ENCODE data around the gene FLT4.

The FLT4 gene

DNA sequence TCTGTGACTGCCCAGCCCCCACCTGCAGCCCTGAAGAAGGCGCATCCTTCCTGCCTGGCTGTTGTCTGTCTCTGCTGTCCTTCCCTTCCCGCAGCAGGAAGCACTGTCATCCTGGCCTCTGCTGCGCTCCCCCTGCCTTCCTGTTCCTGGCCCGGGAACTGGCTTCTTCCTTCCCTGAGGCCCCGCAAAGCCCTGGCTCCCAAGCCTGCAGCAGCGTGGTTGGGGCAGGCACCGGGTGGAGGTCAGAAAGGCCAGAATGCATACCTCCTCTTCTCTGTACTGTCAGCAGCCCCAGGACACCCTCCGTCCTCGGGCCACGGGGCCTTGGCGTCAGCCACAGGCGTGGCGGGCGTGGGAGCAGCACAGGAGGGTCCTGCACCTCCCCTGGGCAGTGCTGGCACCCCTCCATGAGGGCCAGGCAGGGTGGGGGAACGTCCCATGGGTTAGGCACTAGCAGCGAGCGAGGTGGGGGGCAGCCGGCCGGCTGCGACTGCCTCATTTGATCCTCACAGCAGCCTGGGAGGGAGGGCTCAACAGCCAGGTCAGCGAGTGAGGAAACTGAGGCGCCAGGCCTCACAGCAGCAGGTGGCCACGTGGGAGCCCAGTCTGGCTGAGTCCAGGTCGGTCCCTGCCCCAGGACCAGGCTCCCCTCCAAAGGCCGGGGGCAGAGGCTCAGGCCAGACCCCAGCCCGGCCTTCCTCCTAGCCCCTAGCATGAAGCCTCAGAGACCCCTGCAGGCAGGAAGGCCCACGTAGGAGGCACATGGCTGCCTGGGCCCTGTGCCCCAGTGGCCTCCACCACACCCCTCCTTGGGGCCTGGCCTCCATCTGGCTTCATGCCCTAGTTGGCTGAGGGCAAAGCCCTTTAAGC, 9.4 kb downstream of the FLT4 start:
- H3K9me3 ChIP-seq (ENCODE audit: control insufficient read depth, insufficient read depth, low read length): no peaks in the 10 kb centered on the region
- no peaks in the 10 kb centered on the region for H3K27me3 ChIP-seq (ENCODE audit: control insufficient read depth, insufficient read depth, low read length)
- H3K36me3 ChIP-seq (ENCODE audit: control insufficient read depth, insufficient read depth, low read length): no peaks in the 10 kb centered on the region
- H3K9ac ChIP-seq (ENCODE audit: low read depth, low read length): no peak overlapping the region
- no peaks in the 10 kb centered on the region for H3K4me1 ChIP-seq (ENCODE audit: control insufficient read depth, insufficient read depth, low read length)
- no peak overlapping the region for H3K4me3 ChIP-seq (ENCODE audit: low read depth, low read length)

- H3K9ac ChIP-seq (ENCODE audit: low read depth, low read length): no peak overlapping the region
- no peaks in the 10 kb centered on the region for H3K27me3 ChIP-seq (ENCODE audit: control insufficient read depth, insufficient read depth, low read length)
- no peak overlapping the region for H3K4me3 ChIP-seq (ENCODE audit: low read depth, low read length)
- H3K9me3 ChIP-seq (ENCODE audit: control insufficient read depth, insufficient read depth, low read length): no peaks in the 10 kb centered on the region
- no peaks in the 10 kb centered on the region for H3K36me3 ChIP-seq (ENCODE audit: control insufficient read depth, insufficient read depth, low read length)
- H3K4me1 ChIP-seq (ENCODE audit: control insufficient read depth, insufficient read depth, low read length): no peaks in the 10 kb centered on the region
These were observed 10.1 kb downstream of the FLT4 start for GRCh38 chr5:180639287-180639686.

GRCh38 chr5:180637962-180638680, 11.3 kb downstream of the FLT4 start:
- Histone ChIP-seq H3K9ac (ENCODE audit: low read depth, low read length) (no peak overlapping the region), H3K27me3 (ENCODE audit: control insufficient read depth, insufficient read depth, low read length) (no peaks in the 10 kb centered on the region), H3K36me3 (ENCODE audit: control insufficient read depth, insufficient read depth, low read length) (no peaks in the 10 kb centered on the region), H3K4me3 (ENCODE audit: low read depth, low read length) (no peak overlapping the region), H3K9me3 (ENCODE audit: control insufficient read depth, insufficient read depth, low read length) (no peaks in the 10 kb centered on the region), H3K4me1 (ENCODE audit: control insufficient read depth, insufficient read depth, low read length) (no peaks in the 10 kb centered on the region)

GRCh38 chr5:180636403-180637075, 12.9 kb downstream of the FLT4 start:
- Histone ChIP-seq H3K27me3 (ENCODE audit: control insufficient read depth, insufficient read depth, low read length) (no peaks in the 10 kb centered on the region), H3K9me3 (ENCODE audit: control insufficient read depth, insufficient read depth, low read length) (no peaks in the 10 kb centered on the region), H3K4me1 (ENCODE audit: control insufficient read depth, insufficient read depth, low read length) (no peaks in the 10 kb centered on the region), H3K9ac (ENCODE audit: low read depth, low read length) (no peak overlapping the region), H3K4me3 (ENCODE audit: low read depth, low read length) (no peak overlapping the region), H3K36me3 (ENCODE audit: control insufficient read depth, insufficient read depth, low read length) (no peaks in the 10 kb centered on the region)

DNA sequence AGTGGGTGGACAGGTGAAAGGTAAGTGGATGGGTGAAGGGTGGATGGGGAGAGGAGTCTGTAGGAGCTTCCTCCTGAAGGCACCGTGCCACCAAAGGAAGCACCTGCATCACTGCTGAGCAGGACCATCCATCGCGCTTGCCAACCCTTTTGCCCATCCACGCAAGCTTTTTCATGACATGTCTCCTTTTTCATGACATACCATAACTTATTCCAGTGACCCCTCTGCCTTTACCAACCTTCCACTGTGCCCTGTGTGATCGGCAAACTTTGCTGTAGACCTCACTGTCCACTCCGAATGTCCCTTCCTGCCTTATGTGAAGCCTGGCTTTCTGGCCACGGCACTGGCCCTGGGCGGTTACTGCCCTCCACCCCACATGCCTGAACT, 13.4 kb downstream of the FLT4 start:
- Histone ChIP-seq H3K9me3 (ENCODE audit: control insufficient read depth, insufficient read depth, low read length) (no peaks in the 10 kb centered on the region), H3K4me1 (ENCODE audit: control insufficient read depth, insufficient read depth, low read length) (no peaks in the 10 kb centered on the region), H3K27me3 (ENCODE audit: control insufficient read depth, insufficient read depth, low read length) (no peaks in the 10 kb centered on the region), H3K4me3 (ENCODE audit: low read depth, low read length) (no peak overlapping the region), H3K9ac (ENCODE audit: low read depth, low read length) (no peak overlapping the region), H3K36me3 (ENCODE audit: control insufficient read depth, insufficient read depth, low read length) (no peaks in the 10 kb centered on the region)

- H3K9ac ChIP-seq (ENCODE audit: low read depth, low read length): no peak overlapping the region
- H3K4me3 ChIP-seq (ENCODE audit: low read depth, low read length): no peak overlapping the region
- H3K4me1 ChIP-seq (ENCODE audit: control insufficient read depth, insufficient read depth, low read length): no peaks in the 10 kb centered on the region
- no peaks in the 10 kb centered on the region for H3K27me3 ChIP-seq (ENCODE audit: control insufficient read depth, insufficient read depth, low read length)
- no peaks in the 10 kb centered on the region for H3K36me3 ChIP-seq (ENCODE audit: control insufficient read depth, insufficient read depth, low read length)
- no peaks in the 10 kb centered on the region for H3K9me3 ChIP-seq (ENCODE audit: control insufficient read depth, insufficient read depth, low read length)
These were observed 15.9 kb downstream of the FLT4 start for GRCh38 chr5:180633283-180634177.

DNA sequence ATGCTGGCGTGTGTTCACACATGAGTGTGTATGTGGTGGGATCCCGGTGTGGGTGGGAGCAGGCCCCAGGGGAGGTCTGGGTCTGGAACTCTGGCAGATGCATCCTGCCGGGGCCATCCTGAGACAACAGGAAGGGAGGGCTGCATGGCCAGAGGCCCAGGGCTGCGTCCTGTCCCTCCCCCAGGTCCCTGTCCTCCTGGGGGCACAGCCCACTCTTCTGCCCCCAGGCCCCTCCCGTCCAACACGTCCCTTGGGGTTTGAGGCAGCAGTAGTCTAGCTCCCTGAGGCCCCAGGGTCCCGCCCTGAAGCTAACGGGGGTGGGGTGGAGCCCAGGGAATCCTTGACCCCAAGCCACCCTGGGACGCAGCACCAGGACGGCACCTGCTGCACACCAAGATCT, 16.6 kb downstream of the FLT4 start:
- H3K4me1 ChIP-seq (ENCODE audit: control insufficient read depth, insufficient read depth, low read length): no peaks in the 10 kb centered on the region
- no peak overlapping the region for H3K4me3 ChIP-seq (ENCODE audit: low read depth, low read length)
- no peaks in the 10 kb centered on the region for H3K9me3 ChIP-seq (ENCODE audit: control insufficient read depth, insufficient read depth, low read length)
- no peak overlapping the region for H3K9ac ChIP-seq (ENCODE audit: low read depth, low read length)
- H3K36me3 ChIP-seq (ENCODE audit: control insufficient read depth, insufficient read depth, low read length): no peaks in the 10 kb centered on the region
- H3K27me3 ChIP-seq (ENCODE audit: control insufficient read depth, insufficient read depth, low read length): no peaks in the 10 kb centered on the region

GRCh38 chr5:180631549-180632383, 17.6 kb downstream of the FLT4 start:
- no peaks in the 10 kb centered on the region for H3K27me3 ChIP-seq (ENCODE audit: control insufficient read depth, insufficient read depth, low read length)
- H3K4me3 ChIP-seq (ENCODE audit: low read depth, low read length): no peak overlapping the region
- no peak overlapping the region for H3K9ac ChIP-seq (ENCODE audit: low read depth, low read length)
- no peaks in the 10 kb centered on the region for H3K4me1 ChIP-seq (ENCODE audit: control insufficient read depth, insufficient read depth, low read length)
- H3K9me3 ChIP-seq (ENCODE audit: control insufficient read depth, insufficient read depth, low read length): no peaks in the 10 kb centered on the region
- no peaks in the 10 kb centered on the region for H3K36me3 ChIP-seq (ENCODE audit: control insufficient read depth, insufficient read depth, low read length)

DNA sequence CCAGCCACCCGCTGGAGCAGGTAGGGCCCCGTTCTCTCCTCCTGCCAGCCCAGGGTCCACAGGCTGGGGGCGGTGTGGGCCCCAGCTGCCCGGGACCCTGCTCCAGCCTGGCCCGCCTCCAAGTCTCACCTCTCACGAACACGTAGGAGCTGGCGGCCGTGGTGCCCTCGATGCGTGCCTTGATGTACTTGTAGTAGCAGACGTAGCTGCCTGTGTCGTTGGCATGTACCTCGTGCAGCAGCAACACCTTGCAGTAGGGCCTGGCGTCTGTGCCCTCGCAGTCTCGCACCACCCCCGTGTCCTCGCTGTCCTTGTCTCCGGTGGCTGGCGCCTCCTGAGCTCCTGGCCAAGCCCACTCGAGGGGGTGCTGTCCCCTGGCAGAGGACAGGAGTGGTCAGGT, 19.0 kb downstream of the FLT4 start:
- H3K27me3 ChIP-seq (ENCODE audit: control insufficient read depth, insufficient read depth, low read length): no peaks in the 10 kb centered on the region
- no peaks in the 10 kb centered on the region for H3K4me1 ChIP-seq (ENCODE audit: control insufficient read depth, insufficient read depth, low read length)
- no peaks in the 10 kb centered on the region for H3K36me3 ChIP-seq (ENCODE audit: control insufficient read depth, insufficient read depth, low read length)
- H3K9me3 ChIP-seq (ENCODE audit: control insufficient read depth, insufficient read depth, low read length): no peaks in the 10 kb centered on the region
- no peak overlapping the region for H3K9ac ChIP-seq (ENCODE audit: low read depth, low read length)
- H3K4me3 ChIP-seq (ENCODE audit: low read depth, low read length): no peak overlapping the region

- H3K27me3 ChIP-seq (ENCODE audit: control insufficient read depth, insufficient read depth, low read length): no peaks in the 10 kb centered on the region
- no peak overlapping the region for H3K4me3 ChIP-seq (ENCODE audit: low read depth, low read length)
- H3K4me1 ChIP-seq (ENCODE audit: control insufficient read depth, insufficient read depth, low read length): no peaks in the 10 kb centered on the region
- no peaks in the 10 kb centered on the region for H3K9me3 ChIP-seq (ENCODE audit: control insufficient read depth, insufficient read depth, low read length)
- no peak overlapping the region for H3K9ac ChIP-seq (ENCODE audit: low read depth, low read length)
- no peaks in the 10 kb centered on the region for H3K36me3 ChIP-seq (ENCODE audit: control insufficient read depth, insufficient read depth, low read length)
These were observed 19.5 kb downstream of the FLT4 start for GRCh38 chr5:180629831-180630382.

Measured in iPS-15b (cell line).